Adrenal gland (tissue), 5 donors: ENCODE data around the gene TRAF2.

Source experiments
- POLR2A ChIP-seq, 2 donors: fragments of 450-650 bp; IDR thresholded peaks; one replicate each; pipeline ENCODE4 v1.6.1; 2017; ENCODE audit warnings: antibody characterized with exemption in 2 of 2, mild to moderate bottlenecking in 2 of 2, moderate library complexity in 1 of 2
- TF ChIP-seq, protein P1 (sequence below), 6 experiments: fragments of 450-650 bp in 4 of 6; fragments of 200-600 bp in 2 of 6; sonication (generic) in 1 of 6; IDR thresholded peaks; 1 replicate in 5 of 6; 2 replicates in 1 of 6; pipeline versions ENCODE4 v1.5.1 to v1.8.0; 2016 to 2021; ENCODE audit warnings: antibody characterized with exemption in 6 of 6, mild to moderate bottlenecking in 2 of 6, moderate library complexity in 1 of 6
- donor health status: DM: no; HTN: no; CAD: no.

DNA sequence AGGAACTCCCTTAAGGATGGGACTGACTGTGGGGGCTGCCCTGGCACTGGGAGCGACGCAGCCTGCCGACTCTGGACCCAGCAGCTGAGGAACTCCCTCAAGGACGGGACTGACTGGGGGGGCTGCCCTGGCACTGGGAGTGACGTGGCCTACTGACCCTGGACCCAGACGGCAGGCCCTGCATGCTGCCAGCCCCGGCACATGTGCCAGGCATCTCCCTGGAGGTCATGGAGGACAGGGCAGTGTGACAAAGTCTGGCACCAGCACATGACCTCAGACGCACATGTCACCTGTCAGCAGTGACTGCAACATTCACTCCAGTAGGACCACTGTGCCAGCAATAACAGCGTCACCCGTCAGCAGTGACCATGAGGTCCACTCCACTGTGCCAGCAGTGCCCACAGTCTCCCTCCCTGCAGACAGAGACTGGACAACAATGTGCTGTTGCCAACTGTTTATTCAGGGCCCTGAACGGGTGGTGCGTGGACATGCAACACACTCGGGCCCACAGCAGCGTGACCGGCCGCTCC, 53.7 kb downstream of the TRAF2 start:
- TF ChIP-seq, protein P1, sequence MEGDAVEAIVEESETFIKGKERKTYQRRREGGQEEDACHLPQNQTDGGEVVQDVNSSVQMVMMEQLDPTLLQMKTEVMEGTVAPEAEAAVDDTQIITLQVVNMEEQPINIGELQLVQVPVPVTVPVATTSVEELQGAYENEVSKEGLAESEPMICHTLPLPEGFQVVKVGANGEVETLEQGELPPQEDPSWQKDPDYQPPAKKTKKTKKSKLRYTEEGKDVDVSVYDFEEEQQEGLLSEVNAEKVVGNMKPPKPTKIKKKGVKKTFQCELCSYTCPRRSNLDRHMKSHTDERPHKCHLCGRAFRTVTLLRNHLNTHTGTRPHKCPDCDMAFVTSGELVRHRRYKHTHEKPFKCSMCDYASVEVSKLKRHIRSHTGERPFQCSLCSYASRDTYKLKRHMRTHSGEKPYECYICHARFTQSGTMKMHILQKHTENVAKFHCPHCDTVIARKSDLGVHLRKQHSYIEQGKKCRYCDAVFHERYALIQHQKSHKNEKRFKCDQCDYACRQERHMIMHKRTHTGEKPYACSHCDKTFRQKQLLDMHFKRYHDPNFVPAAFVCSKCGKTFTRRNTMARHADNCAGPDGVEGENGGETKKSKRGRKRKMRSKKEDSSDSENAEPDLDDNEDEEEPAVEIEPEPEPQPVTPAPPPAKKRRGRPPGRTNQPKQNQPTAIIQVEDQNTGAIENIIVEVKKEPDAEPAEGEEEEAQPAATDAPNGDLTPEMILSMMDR (IDR thresholded peaks at IDR 0.05) = no peak
- peak in 1 of 2 donors; percentile 74 for TF ChIP-seq POLR2A (IDR thresholded peaks at IDR 0.05)
